Endodermal cell (in vitro differentiated cells): Measurements from ENCODE around the gene ZNF180. TPM values are rescaled to one million over a fixed set of nuclear protein-coding genes. Genes with fewer than 3 reads are reported as not detected.

ENCODE experiments used
- DNase-seq: peaks from one replicate; pipeline ENCODE4 v3.0.0-alpha.2; 2017
- H3K27ac ChIP-seq: 2 replicates; pipeline ENCODE4 v1.5.1; 2013; ENCODE audit warnings: mild to moderate bottlenecking, low read depth, low read length, moderate library complexity
- H3K27me3 ChIP-seq: 2 replicates; pipeline ENCODE4 v1.6.1; 2013; ENCODE audit warnings: mild to moderate bottlenecking, low read length, moderate library complexity; ENCODE audit not compliant: insufficient read depth, control insufficient read depth, poor library complexity, severe bottlenecking
- H3K36me3 ChIP-seq: 2 replicates; pipeline ENCODE4 v1.7.0; 2013; ENCODE audit warnings: mild to moderate bottlenecking, low read length, moderate library complexity; ENCODE audit not compliant: control insufficient read depth, insufficient read depth
- H3K4me1 ChIP-seq: one replicate; pipeline ENCODE4 v1.7.0; 2013; ENCODE audit warnings: low read length; ENCODE audit not compliant: control insufficient read depth, insufficient read depth
- H3K4me3 ChIP-seq: 2 replicates; pipeline ENCODE4 v1.5.1; 2013; ENCODE audit warnings: mild to moderate bottlenecking, low read length, moderate library complexity
- H3K9ac ChIP-seq: 2 replicates; pipeline ENCODE4 v1.6.1; 2013; ENCODE audit warnings: mild to moderate bottlenecking, low read length, moderate library complexity; ENCODE audit not compliant: poor library complexity, severe bottlenecking; ENCODE audit errors: extremely low read depth
- H3K9me3 ChIP-seq: 2 replicates; pipeline ENCODE4 v1.6.1; 2013; ENCODE audit warnings: mild to moderate bottlenecking, low read length, moderate library complexity; ENCODE audit not compliant: control insufficient read depth
- H3K27ac Mint-ChIP-seq: 2 replicates; pipeline ENCODE4 v1.8.0; 2020; ENCODE audit warnings: mixed read lengths
- H3K27me3 Mint-ChIP-seq: 2 replicates; pipeline ENCODE4 v1.8.0; 2021; ENCODE audit warnings: mild to moderate bottlenecking, mixed read lengths; ENCODE audit not compliant: insufficient read depth
- H3K36me3 Mint-ChIP-seq: 2 replicates; pipeline ENCODE4 v1.8.0; 2020; ENCODE audit warnings: low read depth, mixed read lengths
- H3K4me1 Mint-ChIP-seq: 2 replicates; pipeline ENCODE4 v1.8.0; 2020; ENCODE audit warnings: mixed read lengths
- H3K4me3 Mint-ChIP-seq: 2 replicates; pipeline ENCODE4 v1.8.0; 2020; ENCODE audit warnings: mild to moderate bottlenecking, moderate library complexity, mixed read lengths
- H3K9me3 Mint-ChIP-seq: 2 replicates; pipeline ENCODE4 v1.8.0; 2020; ENCODE audit warnings: mild to moderate bottlenecking, mixed read lengths
- CTCF ChIP-seq: fragments of 200-600 bp; sonication (generic); conservative IDR thresholded peaks from 2 replicates; pipeline ENCODE4 v1.5.0; 2021; ENCODE audit warnings: antibody characterized with exemption, mild to moderate bottlenecking
- WGBS, 2 experiments: methylation state at CpG; one replicate each; pipeline versions ENCODE4 v1.1.5 to v1.1.7; 2013; ENCODE audit warnings: missing lambda C conversion rate in 2 of 2, mixed read lengths in 1 of 2; ENCODE audit not compliant: insufficient coverage in 1 of 2, insufficient read length in 1 of 2; 5-methylcytosine and 5-hydroxymethylcytosine counted together
- total RNA-seq, 2 donors: library from RNA; stranded (reverse); fragmentation: NEBNext Ultra II Directional in 1 of 2; extraction: Animal tissue kit (Norgen Biotek cat#: 25700) in 1 of 2; gene quantifications; 2 replicates in 1 of 2; 3 replicates in 1 of 2; pipeline ENCODE4 v1.2.1, GENCODE V29; 2021

Gene ZNF180
- total RNA-seq, 2 donors from 2014 or later = 10.0 to 12.9 TPM

- H3K9ac ChIP-seq = no peak overlapping the region
- no peak for TF ChIP-seq CTCF
- no peaks in the 10 kb centered on the region for H3K27me3 ChIP-seq
- Mint-ChIP-seq H3K4me3 (no peak overlapping the region), H3K27me3 (peaks cover 23% of the 10 kb centered on the region), H3K9me3 (peaks cover 64% of the 10 kb centered on the region), H3K36me3 (peaks cover 1% of the 10 kb centered on the region), H3K4me1 (no peaks in the 10 kb centered on the region), H3K27ac (no peak overlapping the region)
- WGBS, 2 experiments = 80 to 93% methylated on average over 2 to 4 of the region's 4 CpGs
- no peaks in the 10 kb centered on the region for H3K9me3 ChIP-seq
- H3K4me1 ChIP-seq = no peaks in the 10 kb centered on the region
- H3K36me3 ChIP-seq = no peaks in the 10 kb centered on the region
- no peak for DNase-seq
- H3K4me3 ChIP-seq = no peak overlapping the region
- no peak overlapping the region for H3K27ac ChIP-seq
Measured at GRCh38 chr19:44455100-44455499, 45.2 kb downstream of the ZNF180 start.

- Mint-ChIP-seq H3K27ac (no peak overlapping the region), H3K27me3 (peaks cover 25% of the 10 kb centered on the region), H3K4me3 (no peak overlapping the region), H3K36me3 (peaks cover 1% of the 10 kb centered on the region), H3K9me3 (peaks cover 62% of the 10 kb centered on the region), H3K4me1 (peaks cover 4% of the 10 kb centered on the region)
- WGBS, 2 experiments = 82 to 87% methylated on average over 4 of the region's 4 CpGs
- Histone ChIP-seq H3K4me3 (no peak overlapping the region), H3K9me3 (peaks cover 20% of the 10 kb centered on the region), H3K36me3 (no peaks in the 10 kb centered on the region), H3K27me3 (no peaks in the 10 kb centered on the region), H3K27ac (no peak overlapping the region), H3K4me1 (peaks cover 5% of the 10 kb centered on the region), H3K9ac (no peak overlapping the region)
- DNase-seq = no peak
- TF ChIP-seq CTCF = no peak
Measured at GRCh38 chr19:44452367-44452766, 48.0 kb downstream of the ZNF180 start.

DNA sequence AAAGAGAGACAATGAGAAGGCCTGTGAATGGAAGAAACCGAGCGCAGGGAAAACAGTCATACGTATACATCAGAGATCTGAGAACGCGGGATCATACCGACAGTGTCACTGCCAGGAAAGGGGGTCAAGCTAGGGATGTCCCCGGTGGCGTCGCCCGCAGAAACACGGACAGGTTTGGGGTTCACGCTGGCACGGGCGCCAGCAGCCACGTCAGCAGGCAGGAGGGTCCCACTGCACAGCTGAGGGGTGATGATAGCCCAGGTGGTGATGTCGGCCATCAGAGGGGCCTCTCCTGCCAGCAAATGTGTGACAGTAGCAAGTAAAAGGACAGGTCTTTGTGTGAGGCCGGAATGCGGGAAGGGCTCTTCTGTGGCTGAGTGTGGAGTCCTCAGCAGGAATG is 48.6 kb downstream of the ZNF180 start:
- no peak for DNase-seq
- peaks cover 6% of the 10 kb centered on the region for H3K36me3 ChIP-seq
- H3K4me1 ChIP-seq = peaks cover 5% of the 10 kb centered on the region
- peaks cover 3% of the 10 kb centered on the region for H3K36me3 Mint-ChIP-seq
- H3K27ac Mint-ChIP-seq = no peak overlapping the region
- H3K4me1 Mint-ChIP-seq = peaks cover 5% of the 10 kb centered on the region
- no peak overlapping the region for H3K4me3 Mint-ChIP-seq
- H3K9me3 ChIP-seq = peaks cover 27% of the 10 kb centered on the region
- H3K27me3 Mint-ChIP-seq = peaks cover 25% of the 10 kb centered on the region
- no peaks in the 10 kb centered on the region for H3K27me3 ChIP-seq
- 93 to 94% methylated on average over 18 of the region's 18 CpGs for WGBS, 2 experiments
- H3K27ac ChIP-seq = no peak overlapping the region
- no peak overlapping the region for H3K4me3 ChIP-seq
- H3K9me3 Mint-ChIP-seq = peaks cover 62% of the 10 kb centered on the region
- no peak overlapping the region for H3K9ac ChIP-seq
- TF ChIP-seq CTCF = no peak
